B cell (primary cell): ENCODE measurements around the gene ABCB1. TPM values are rescaled to one million over a fixed set of nuclear protein-coding genes. Genes with fewer than 3 reads are reported as not detected.

Experiments used
- ATAC-seq: fragments of 200-7000 bp; cut with Tn5 transposase; one replicate; pipeline ENCODE4 v1.10.0; 2021; ENCODE audit warnings: low read depth, mild to moderate bottlenecking, moderate number of reproducible peaks, moderate library complexity
- CTCF ChIA-PET: fragments of 350-600 bp; sonication (Branson Sonifier 250); formaldehyde crosslinking; loops from one replicate; lab custom pipeline; 2021; ENCODE audit warnings: antibody characterized with exemption, inconsistent platforms; lab: Charles Lee
- POLR2A ChIA-PET: fragments of 350-600 bp; sonication (Branson Sonifier 250); formaldehyde crosslinking; loops from one replicate; lab custom pipeline; 2021; ENCODE audit warnings: antibody characterized with exemption; lab: Charles Lee
- DNase-seq: peaks from one replicate; pipeline ENCODE4 v3.0.0; 2013
- H2AFZ ChIP-seq: 2 replicates; pipeline ENCODE4 v1.6.1; 2012; ENCODE audit warnings: mild to moderate bottlenecking, low read depth, low read length; ENCODE audit not compliant: insufficient read depth, poor library complexity, severe bottlenecking
- H3K27ac ChIP-seq, 2 donors: 1 replicate in 1 of 2; 2 replicates in 1 of 2; pipeline ENCODE4 v1.5.1; 2012 to 2013; ENCODE audit warnings: low read length in 2 of 2, mild to moderate bottlenecking in 2 of 2, moderate library complexity in 1 of 2
- H3K27me3 ChIP-seq, 4 experiments: fragments of 200-600 bp in 1 of 4; sonication (generic) in 1 of 4; replicated peaks in 1 of 4; 1 replicate in 2 of 4; 2 replicates in 2 of 4; pipeline versions ENCODE4 v1.6.1 to v1.7.0; 2013 to 2016; ENCODE audit warnings: low read length in 3 of 4, mild to moderate bottlenecking in 2 of 4, mixed read lengths in 1 of 4, moderate library complexity in 1 of 4; ENCODE audit not compliant: insufficient read depth in 4 of 4, control insufficient read depth in 3 of 4; ENCODE audit errors: control extremely low read depth in 1 of 4
- H3K36me3 ChIP-seq, 2 experiments: replicated peaks in 1 of 2; 1 replicate in 1 of 2; 2 replicates in 1 of 2; pipeline versions ENCODE4 v1.6.1 to v1.7.1; 2013; ENCODE audit warnings: low read length in 1 of 2; ENCODE audit not compliant: insufficient read depth in 2 of 2, control insufficient read depth in 1 of 2; ENCODE audit errors: control extremely low read depth in 1 of 2, extremely low read depth in 1 of 2
- H3K4me1 ChIP-seq, 2 donors: fragments of 200-600 bp in 1 of 2; sonication (generic) in 1 of 2; 1 replicate in 1 of 2; 2 replicates in 1 of 2; pipeline versions ENCODE4 v1.5.1 to v1.6.1; 2013 to 2017; ENCODE audit warnings: low read length in 2 of 2; ENCODE audit not compliant: control insufficient read depth in 2 of 2, insufficient read depth in 2 of 2
- H3K4me2 ChIP-seq: replicated peaks from 2 replicates; pipeline ENCODE3; 2012; ENCODE audit warnings: mild to moderate bottlenecking, low read depth, low read length; ENCODE audit not compliant: poor library complexity, severe bottlenecking
- H3K4me3 ChIP-seq, 5 experiments: fragments of 200-600 bp in 1 of 5; sonication (generic) in 1 of 5; 1 replicate in 3 of 5; 2 replicates in 2 of 5; pipeline versions ENCODE4 v1.5.1 to v1.7.0; 2011 to 2016; ENCODE audit warnings: low read length in 4 of 5, mild to moderate bottlenecking in 4 of 5, low read depth in 2 of 5, control low read depth in 1 of 5, moderate library complexity in 1 of 5; ENCODE audit not compliant: insufficient read depth in 1 of 5; ENCODE audit errors: control extremely low read depth in 1 of 5, extremely low read depth in 1 of 5
- H3K79me2 ChIP-seq: fragments of 200-600 bp; sonication (generic); one replicate; pipeline ENCODE4 v1.6.0; 2016; ENCODE audit warnings: low read length; ENCODE audit not compliant: control insufficient read depth, insufficient read depth
- H3K9ac ChIP-seq: fragments of 200-600 bp; sonication (generic); 2 replicates; pipeline ENCODE4 v1.6.1; 2017; ENCODE audit warnings: mild to moderate bottlenecking, low read length, moderate library complexity
- H3K9me3 ChIP-seq, 3 donors: one replicate each; pipeline versions ENCODE4 v1.6.1 to v1.7.1; 2013; ENCODE audit warnings: low read length in 2 of 3; ENCODE audit not compliant: control insufficient read depth in 2 of 3, insufficient read depth in 1 of 3; ENCODE audit errors: control extremely low read depth in 1 of 3
- H4K20me1 ChIP-seq: 2 replicates; pipeline ENCODE4 v1.6.0; 2012; ENCODE audit warnings: mild to moderate bottlenecking, low read length; ENCODE audit not compliant: insufficient read depth, control insufficient read depth, poor library complexity, severe bottlenecking
- H3K27ac Mint-ChIP-seq: one replicate; pipeline ENCODE4 v1.8.0; 2021; ENCODE audit warnings: mixed read lengths
- H3K27me3 Mint-ChIP-seq: one replicate; pipeline ENCODE4 v1.8.0; 2021; ENCODE audit warnings: mixed read lengths
- H3K4me1 Mint-ChIP-seq: one replicate; pipeline ENCODE4 v1.8.0; 2021; ENCODE audit warnings: mixed read lengths
- H3K4me3 Mint-ChIP-seq: one replicate; pipeline ENCODE4 v1.8.0; 2021; ENCODE audit warnings: mixed read lengths
- H3K9me3 Mint-ChIP-seq: one replicate; pipeline ENCODE4 v1.8.0; 2022; ENCODE audit warnings: mixed read lengths; ENCODE audit not compliant: insufficient read depth
- CTCF ChIP-seq: fragments of 200-600 bp; IDR thresholded peaks from one replicate; pipeline ENCODE4 v1.8.0; 2022; ENCODE audit warnings: antibody characterized with exemption, mild to moderate bottlenecking
- EZH2 ChIP-seq: IDR thresholded peaks from 2 replicates; pipeline ENCODE4 v1.6.1; 2012; ENCODE audit warnings: borderline replicate concordance, low read depth, mild to moderate bottlenecking, moderate library complexity, low read length; ENCODE audit not compliant: insufficient read depth, poor library complexity, severe bottlenecking
- WGBS: methylation state at CpG from one replicate; pipeline ENCODE4 v1.1.5; 2013; ENCODE audit warnings: missing lambda C conversion rate; ENCODE audit not compliant: insufficient coverage; 5-methylcytosine and 5-hydroxymethylcytosine counted together
- intact Hi-C: fragments of 100-400 bp; cut with micrococcal nuclease; formaldehyde crosslinking; loops from one replicate; pipeline ENCODE4 v1.10.0; 2022
- polyA plus RNA-seq: library from polyadenylated mRNA; depleted of rRNA; stranded (reverse); fragments of >200 nt; gene quantifications from 2 replicates; pipeline ENCODE4 v1.2.3, GENCODE V29; 2012
- total RNA-seq, 2 donors: library from RNA; stranded (reverse); fragments of 120-200 nt in 1 of 2; gene quantifications; 1 replicate in 1 of 2; 2 replicates in 1 of 2; pipeline versions ENCODE4 v1.2.3 to v1.2.4, GENCODE V29; 2013 to 2022

The ABCB1 gene
- total and polyA plus RNA-seq, 2 donors (not counting 1 experiment from before 2014, with no cell fraction given): 8.5 to 21.7 TPM

GRCh38 chr7:87598234-87599009 is 2.3 kb downstream of the ABCB1 start:
- Histone ChIP-seq H3K27me3 (peaks cover 0 to 11% (median 0%) of the 10 kb centered on the region in 4 experiments), H3K27ac (peak overlapping the region in 1 of 2 donors; percentile 7), H3K4me2 (peak overlapping the region; percentile 41), H3K4me1 (peaks cover 17 to 23% of the 10 kb centered on the region in 2 donors), H4K20me1 (no peaks in the 10 kb centered on the region), H3K9ac (no peak overlapping the region), H2AFZ (peak overlapping the region; percentile 45), H3K79me2 (peaks cover 11% of the 10 kb centered on the region), H3K36me3 (no peaks in the 10 kb centered on the region), H3K9me3 (no peaks in the 10 kb centered on the region), H3K4me3 (peak overlapping the region in 1 of 5 experiments; percentile 6)
- Mint-ChIP-seq H3K4me3 (peak overlapping the region; percentile 78), H3K9me3 (no peaks in the 10 kb centered on the region), H3K27ac (peak overlapping the region; percentile 54), H3K4me1 (peaks cover 22% of the 10 kb centered on the region), H3K27me3 (peaks cover 14% of the 10 kb centered on the region)
- no peak for TF ChIP-seq EZH2
- no peak for TF ChIP-seq CTCF
- POLR2A ChIA-PET: no interaction called here
- ATAC-seq (no peak), DNase-seq (peak; percentile 23)
- WGBS: 25% methylated on average over 2 of the region's 4 CpGs
- intact Hi-C loops: loop anchor here (2.0 kb wide), 1 partner anchor 124 kb away; the partner anchor contains the start of gene ABCB4
- CTCF ChIA-PET: interaction anchor here (1.3 to 1.6 kb wide), 2 partner anchors 35 to 182 kb away, joined by 3 read pairs; no protein-coding TSS in a partner anchor

GRCh38 chr7:87596696-87597095 is 4.0 kb downstream of the ABCB1 start:
- ATAC-seq (no peak), DNase-seq (no peak)
- Histone ChIP-seq H3K4me2 (no peak overlapping the region), H3K4me1 (peaks cover 17 to 23% of the 10 kb centered on the region in 2 donors), H3K27me3 (peaks cover 0 to 11% (median 0%) of the 10 kb centered on the region in 4 experiments), H3K9me3 (no peaks in the 10 kb centered on the region), H3K9ac (no peak overlapping the region), H3K27ac (no peak overlapping the region), H3K79me2 (peaks cover 11% of the 10 kb centered on the region), H3K36me3 (no peaks in the 10 kb centered on the region), H2AFZ (no peak overlapping the region), H4K20me1 (no peaks in the 10 kb centered on the region), H3K4me3 (no peak overlapping the region)
- WGBS: no CpG with 5 or more reads among the region's 1 CpG
- CTCF ChIA-PET: no interaction called here
- Mint-ChIP-seq H3K9me3 (no peaks in the 10 kb centered on the region), H3K4me1 (peaks cover 22% of the 10 kb centered on the region), H3K27me3 (peaks cover 3% of the 10 kb centered on the region), H3K27ac (no peak overlapping the region), H3K4me3 (no peak overlapping the region)
- intact Hi-C loops: no loop called here
- POLR2A ChIA-PET: no interaction called here
- TF ChIP-seq CTCF (no peak), EZH2 (no peak)
